ENCODE measurements around the gene POU6F2. TPM values are rescaled to one million over a fixed set of nuclear protein-coding genes. Genes with fewer than 3 reads are reported as not detected.

Gene POU6F2
- total RNA-seq, 2 donors from 2014 or later: 5.2 to 6.3 TPM

DNA sequence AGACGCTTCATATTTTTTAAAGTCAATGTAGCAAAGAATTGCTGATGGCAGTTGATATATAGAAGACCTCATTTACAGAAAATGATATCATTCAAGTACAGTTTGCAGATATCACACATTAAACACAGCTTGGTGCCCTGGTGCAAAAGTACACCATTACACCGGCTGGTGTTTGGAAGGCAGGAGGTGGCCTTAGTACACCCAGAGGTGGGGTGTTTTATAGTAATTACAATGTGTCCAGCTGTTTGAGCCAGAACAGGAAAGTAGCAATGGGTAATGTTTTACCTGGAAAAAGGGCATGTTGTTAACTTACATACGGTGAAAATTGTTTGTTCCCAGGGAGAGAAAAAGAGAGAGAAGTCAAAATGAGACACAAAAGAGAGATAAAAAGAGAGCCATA is 485.5 kb downstream of the POU6F2 start:
- Histone ChIP-seq H3K36me3 (replicated peaks in 1 of 2; ENCODE audit: insufficient read depth in 1 of 2, low read depth in 2 of 2) (no peaks in the 10 kb centered on the region), H3K27me3 (no peaks in the 10 kb centered on the region), H3K4me1 (no peaks in the 10 kb centered on the region), H3K27ac (no peak overlapping the region), H3K4me3 (no peak overlapping the region), H3K9me3 (no peaks in the 10 kb centered on the region)
- ATAC-seq (no peak), DNase-seq (no peak)
- no peak for TF ChIP-seq POLR2A (IDR thresholded peaks at IDR 0.05)
- TF ChIP-seq, protein P1, sequence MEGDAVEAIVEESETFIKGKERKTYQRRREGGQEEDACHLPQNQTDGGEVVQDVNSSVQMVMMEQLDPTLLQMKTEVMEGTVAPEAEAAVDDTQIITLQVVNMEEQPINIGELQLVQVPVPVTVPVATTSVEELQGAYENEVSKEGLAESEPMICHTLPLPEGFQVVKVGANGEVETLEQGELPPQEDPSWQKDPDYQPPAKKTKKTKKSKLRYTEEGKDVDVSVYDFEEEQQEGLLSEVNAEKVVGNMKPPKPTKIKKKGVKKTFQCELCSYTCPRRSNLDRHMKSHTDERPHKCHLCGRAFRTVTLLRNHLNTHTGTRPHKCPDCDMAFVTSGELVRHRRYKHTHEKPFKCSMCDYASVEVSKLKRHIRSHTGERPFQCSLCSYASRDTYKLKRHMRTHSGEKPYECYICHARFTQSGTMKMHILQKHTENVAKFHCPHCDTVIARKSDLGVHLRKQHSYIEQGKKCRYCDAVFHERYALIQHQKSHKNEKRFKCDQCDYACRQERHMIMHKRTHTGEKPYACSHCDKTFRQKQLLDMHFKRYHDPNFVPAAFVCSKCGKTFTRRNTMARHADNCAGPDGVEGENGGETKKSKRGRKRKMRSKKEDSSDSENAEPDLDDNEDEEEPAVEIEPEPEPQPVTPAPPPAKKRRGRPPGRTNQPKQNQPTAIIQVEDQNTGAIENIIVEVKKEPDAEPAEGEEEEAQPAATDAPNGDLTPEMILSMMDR (IDR thresholded peaks at IDR 0.05): no peak
- 63 to 69% methylated on average over 3 of the region's 3 CpGs for WGBS, 2 donors
- intact Hi-C loops (cut with DNase I): loop anchor here (10.0 kb wide), 1 partner anchor 538 kb away; no protein-coding TSS in a partner anchor

DNA sequence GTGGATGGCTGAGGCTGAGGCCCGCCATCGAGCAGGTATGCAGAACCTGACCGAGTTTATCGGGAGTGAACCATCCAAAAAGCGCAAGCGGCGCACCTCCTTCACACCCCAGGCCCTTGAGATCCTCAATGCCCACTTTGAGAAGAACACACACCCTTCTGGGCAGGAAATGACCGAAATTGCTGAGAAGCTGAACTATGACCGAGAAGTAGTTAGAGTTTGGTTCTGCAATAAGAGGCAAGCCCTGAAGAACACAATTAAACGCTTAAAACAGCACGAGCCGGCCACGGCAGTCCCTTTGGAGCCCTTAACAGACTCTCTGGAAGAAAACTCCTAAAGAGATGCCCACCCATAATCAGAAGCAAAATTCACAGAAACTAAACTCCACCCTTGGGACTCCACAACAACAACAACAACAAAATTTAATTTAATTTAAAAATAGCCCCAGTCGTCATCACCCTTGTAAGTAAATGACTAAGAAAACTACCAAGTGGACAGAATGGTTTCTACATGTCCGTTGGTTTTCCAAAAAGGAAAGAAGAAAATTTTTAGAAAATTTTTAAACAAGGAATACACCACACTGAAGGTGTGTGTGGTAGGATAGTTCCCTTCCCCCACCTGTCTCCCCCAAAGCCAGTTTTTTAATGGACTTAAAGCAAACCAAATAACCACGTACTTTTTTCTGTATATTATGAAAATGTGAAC is 486.8 kb downstream of the POU6F2 start:
- ATAC-seq: peak; percentile 18
- no peak overlapping the region for H3K4me3 ChIP-seq
- intact Hi-C loops (cut with DNase I): loop anchor here (10.0 kb wide), 1 partner anchor 540 kb away; no protein-coding TSS in a partner anchor

DNA sequence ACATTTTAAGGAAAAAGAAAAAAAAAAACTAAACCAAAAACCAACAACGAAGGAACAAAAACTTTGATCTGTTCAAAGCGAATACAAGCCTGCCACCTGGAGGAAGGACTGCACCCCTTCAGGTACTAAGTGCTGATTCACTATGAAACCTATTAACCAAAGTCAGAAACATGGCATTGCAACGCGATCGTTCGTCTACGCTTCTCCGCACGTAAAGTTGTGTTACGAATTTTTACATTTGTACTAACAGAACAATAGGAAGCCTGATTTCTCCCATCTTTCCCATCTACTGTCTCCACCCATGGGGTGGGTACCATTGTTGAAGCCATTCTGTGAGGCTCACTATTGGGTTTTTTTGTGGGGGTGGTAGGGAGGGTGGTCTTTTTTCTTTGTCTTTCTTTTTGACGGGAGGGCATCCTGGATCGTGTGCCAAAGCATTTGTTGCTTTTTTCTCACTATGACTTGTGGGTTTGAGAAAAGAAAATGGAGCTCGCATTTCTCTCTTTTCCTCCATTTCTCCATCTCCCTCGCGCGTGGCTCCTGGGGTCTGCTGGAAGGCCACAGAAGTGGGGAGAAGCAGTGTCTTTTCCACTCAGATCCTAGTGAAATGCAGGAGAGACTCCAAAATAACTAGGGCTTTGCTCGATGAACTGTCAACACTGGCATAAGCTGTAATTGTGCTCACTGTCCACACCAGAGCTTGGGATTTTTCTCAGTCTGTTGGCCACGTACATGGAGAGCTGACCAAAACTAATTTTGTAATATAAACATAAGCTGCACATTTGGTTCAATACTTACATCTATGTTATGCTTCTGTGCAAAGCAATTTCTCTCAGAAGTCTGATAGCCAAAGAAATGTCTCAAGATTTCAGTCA is 487.6 kb downstream of the POU6F2 start:
- Histone ChIP-seq H3K27ac (no peak overlapping the region), H3K4me1 (no peaks in the 10 kb centered on the region), H3K9me3 (no peaks in the 10 kb centered on the region), H3K4me3 (no peak overlapping the region), H3K27me3 (no peaks in the 10 kb centered on the region), H3K36me3 (replicated peaks in 1 of 2; ENCODE audit: insufficient read depth in 1 of 2, low read depth in 2 of 2) (no peaks in the 10 kb centered on the region)
- intact Hi-C loops (cut with DNase I): loop anchor here (10.0 kb wide), 1 partner anchor 540 kb away; no protein-coding TSS in a partner anchor
- ATAC-seq (peak; percentile 87), DNase-seq (peak; percentile 53 to 67 (median 64))
- WGBS, 2 donors: 28% methylated on average over 18 of the region's 18 CpGs
- TF ChIP-seq, protein P1 (IDR thresholded peaks at IDR 0.05): peak; percentile 40 to 94 (median 79)
- no peak for TF ChIP-seq POLR2A (IDR thresholded peaks at IDR 0.05)

More for the DNA sequence above, 486.8 kb downstream of the POU6F2 start:
- H3K36me3 ChIP-seq (replicated peaks in 1 of 2; ENCODE audit: insufficient read depth in 1 of 2, low read depth in 2 of 2): no peaks in the 10 kb centered on the region
- H3K9me3 ChIP-seq: no peaks in the 10 kb centered on the region
- no peaks in the 10 kb centered on the region for H3K4me1 ChIP-seq
- DNase-seq: no peak
- WGBS, 2 donors: 72 to 74% methylated on average over 16 of the region's 16 CpGs
- TF ChIP-seq POLR2A (IDR thresholded peaks at IDR 0.05): no peak
- TF ChIP-seq, protein P1 (IDR thresholded peaks at IDR 0.05): no peak
- no peak overlapping the region for H3K27ac ChIP-seq
- no peaks in the 10 kb centered on the region for H3K27me3 ChIP-seq

DNA sequence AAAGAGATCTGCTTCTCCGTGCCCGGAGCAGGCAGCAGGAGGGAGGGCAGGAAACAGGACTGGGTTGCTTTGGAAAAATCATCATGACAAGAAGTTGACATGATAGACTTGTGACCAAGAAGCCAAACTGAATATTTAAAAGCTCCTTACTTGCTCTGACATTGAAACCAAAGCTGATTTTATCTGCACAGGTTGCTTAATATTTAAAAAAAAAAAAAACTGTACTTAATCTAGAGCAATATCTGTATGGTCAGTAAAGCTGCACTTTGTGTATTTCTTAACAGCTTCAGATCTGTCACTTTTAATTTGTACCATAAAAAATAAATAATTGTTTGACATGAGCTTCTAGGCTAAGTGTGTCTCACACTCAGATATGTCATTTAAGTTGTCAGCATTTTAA is 490.6 kb downstream of the POU6F2 start:
- no peak for ATAC-seq
- intact Hi-C loops (cut with DNase I): loop anchor here (10.0 kb wide), 1 partner anchor 543 kb away; no protein-coding TSS in a partner anchor
- Histone ChIP-seq H3K27me3 (no peaks in the 10 kb centered on the region), H3K27ac (no peak overlapping the region), H3K4me1 (no peaks in the 10 kb centered on the region), H3K4me3 (no peak overlapping the region), H3K9me3 (no peaks in the 10 kb centered on the region), H3K36me3 (replicated peaks in 1 of 2; ENCODE audit: insufficient read depth in 1 of 2, low read depth in 2 of 2) (no peaks in the 10 kb centered on the region)
- no peak for DNase-seq
- TF ChIP-seq, protein P1 (IDR thresholded peaks at IDR 0.05): no peak
- TF ChIP-seq POLR2A (IDR thresholded peaks at IDR 0.05): no peak
- 0 to 13% methylated on average over 2 of the region's 2 CpGs for WGBS, 2 donors

Measured in body of pancreas (tissue), 4 donors.